ENCODE measurements around the gene SAP25. TPM values are rescaled to one million over a fixed set of nuclear protein-coding genes. Genes with fewer than 3 reads are reported as not detected.

SAP25 gene
- polyA plus RNA-seq, 1 donor (not counting 4 experiments of a cell fraction or from before 2014, with no cell fraction given), result 0.16 TPM

- no peak overlapping the region for H3K27ac ChIP-seq (ENCODE audit: control insufficient read depth, insufficient read depth, low read length)
- dilution Hi-C loops (cut with MboI; ENCODE audit: extremely low pct_ligation_motif_present, low sequenced_read_pairs), result no loop called here
- H2AFZ ChIP-seq (ENCODE audit: control insufficient read depth, low read length), result no peak overlapping the region
- FAIRE-seq, result no peak
- H3K4me1 ChIP-seq (ENCODE audit: control insufficient read depth, extremely low read depth, insufficient read depth, low read length), result no peaks in the 10 kb centered on the region
- no peak overlapping the region for H3K4me2 ChIP-seq (ENCODE audit: control insufficient read depth, extremely low read depth, insufficient read depth, low read depth, low read length)
- TF ChIP-seq EZH2 (IDR thresholded peaks at IDR 0.05; ENCODE audit: low read length) (no peak), CTCF (optimal IDR thresholded peaks at IDR 0.05 in 1 of 3, IDR thresholded peaks at IDR 0.05 in 1 of 3, conservative IDR thresholded peaks at IDR 0.05 in 1 of 3; ENCODE audit: extremely low read depth in 1 of 3, insufficient read depth in 2 of 3, low read length in 3 of 3) (no peak)
- no peaks in the 10 kb centered on the region for H3K9me3 ChIP-seq (ENCODE audit: control insufficient read depth, low read depth, low read length)
- H3K4me3 ChIP-seq (ENCODE audit: control insufficient read depth in 2 of 3, extremely low read depth in 1 of 3, insufficient read depth in 2 of 3, low read depth in 1 of 3, low read length in 3 of 3), result no peak overlapping the region
- peaks cover 7 to 34% of the 10 kb centered on the region in 2 experiments for H3K36me3 ChIP-seq (ENCODE audit: control insufficient read depth in 2 of 2, extremely low read depth in 1 of 2, insufficient read depth in 2 of 2, low read length in 2 of 2)
- peaks cover 2% of the 10 kb centered on the region for H3K27me3 ChIP-seq (ENCODE audit: control insufficient read depth, extremely low read depth, insufficient read depth, low read length)
- H4K20me1 ChIP-seq (ENCODE audit: control insufficient read depth, extremely low read depth, insufficient read depth, low read length), result no peaks in the 10 kb centered on the region
- no peaks in the 10 kb centered on the region for H3K79me2 ChIP-seq (ENCODE audit: control insufficient read depth, insufficient read depth, low read length)
- no peaks in the 10 kb centered on the region for H3K9me1 ChIP-seq (ENCODE audit: control insufficient read depth, extremely low read depth, insufficient read depth, low read length)
- no peak overlapping the region for H3K9ac ChIP-seq (ENCODE audit: control insufficient read depth, extremely low read depth, insufficient read depth, low read length)
- no peak for DNase-seq (ENCODE audit: low read depth, low spot score)
Observed at GRCh38 chr7:100576384-100576993, 2.8 kb upstream of the SAP25 start.

- H3K36me3 ChIP-seq (ENCODE audit: control insufficient read depth in 2 of 2, extremely low read depth in 1 of 2, insufficient read depth in 2 of 2, low read length in 2 of 2), result peaks cover 4 to 31% of the 10 kb centered on the region in 2 experiments
- no peak overlapping the region for H3K4me3 ChIP-seq (ENCODE audit: control insufficient read depth in 2 of 3, extremely low read depth in 1 of 3, insufficient read depth in 2 of 3, low read depth in 1 of 3, low read length in 3 of 3)
- H2AFZ ChIP-seq (ENCODE audit: control insufficient read depth, low read length), result no peak overlapping the region
- H4K20me1 ChIP-seq (ENCODE audit: control insufficient read depth, extremely low read depth, insufficient read depth, low read length), result no peaks in the 10 kb centered on the region
- H3K9me3 ChIP-seq (ENCODE audit: control insufficient read depth, low read depth, low read length), result no peaks in the 10 kb centered on the region
- dilution Hi-C loops (cut with MboI; ENCODE audit: extremely low pct_ligation_motif_present, low sequenced_read_pairs), result no loop called here
- no peaks in the 10 kb centered on the region for H3K79me2 ChIP-seq (ENCODE audit: control insufficient read depth, insufficient read depth, low read length)
- peaks cover under 1% of the 10 kb centered on the region for H3K4me1 ChIP-seq (ENCODE audit: control insufficient read depth, extremely low read depth, insufficient read depth, low read length)
- H3K4me2 ChIP-seq (ENCODE audit: control insufficient read depth, extremely low read depth, insufficient read depth, low read depth, low read length), result no peak overlapping the region
- peaks cover 9% of the 10 kb centered on the region for H3K27me3 ChIP-seq (ENCODE audit: control insufficient read depth, extremely low read depth, insufficient read depth, low read length)
- FAIRE-seq (no peak), DNase-seq (ENCODE audit: low read depth, low spot score) (no peak)
- no peak overlapping the region for H3K9ac ChIP-seq (ENCODE audit: control insufficient read depth, extremely low read depth, insufficient read depth, low read length)
- H3K27ac ChIP-seq (ENCODE audit: control insufficient read depth, insufficient read depth, low read length), result no peak overlapping the region
- TF ChIP-seq EZH2 (IDR thresholded peaks at IDR 0.05; ENCODE audit: low read length) (no peak), CTCF (optimal IDR thresholded peaks at IDR 0.05 in 1 of 3, IDR thresholded peaks at IDR 0.05 in 1 of 3, conservative IDR thresholded peaks at IDR 0.05 in 1 of 3; ENCODE audit: extremely low read depth in 1 of 3, insufficient read depth in 2 of 3, low read length in 3 of 3) (no peak)
- no peaks in the 10 kb centered on the region for H3K9me1 ChIP-seq (ENCODE audit: control insufficient read depth, extremely low read depth, insufficient read depth, low read length)
Observed at GRCh38 chr7:100575746-100576383, 2.2 kb upstream of the SAP25 start.
